WTC11 (cell line): ENCODE data around the gene AFM. TPM values are rescaled to one million over a fixed set of nuclear protein-coding genes. Genes with fewer than 3 reads are reported as not detected.

ENCODE experiments used
- ATAC-seq: fragments of 200-7000 bp; cut with Tn5 transposase; 2 replicates; pipeline ENCODE4 v1.10.0; 2021; ENCODE audit warnings: mild to moderate bottlenecking, moderate library complexity
- CTCF ChIA-PET: fragments of 300-600 bp; sonication (Branson Sonifier 250); formaldehyde crosslinking; loops from one replicate; lab custom pipeline; 2021; ENCODE audit warnings: antibody characterized with exemption; lab: Charles Lee
- POLR2A ChIA-PET: fragments of 350-600 bp; sonication (Branson Sonifier 250); formaldehyde crosslinking; loops from one replicate; lab custom pipeline; 2021; ENCODE audit warnings: antibody characterized with exemption; lab: Charles Lee
- DNase-seq: peaks from one replicate; pipeline ENCODE4 v3.0.0; 2021; ENCODE audit warnings: low spot score
- H3K27ac Mint-ChIP-seq: 2 replicates; pipeline ENCODE4 v1.8.0; 2021; ENCODE audit warnings: mixed read lengths
- H3K27me3 Mint-ChIP-seq: 2 replicates; pipeline ENCODE4 v1.8.0; 2021; ENCODE audit warnings: low read depth, mild to moderate bottlenecking, moderate library complexity, mixed read lengths
- H3K36me3 Mint-ChIP-seq: 2 replicates; pipeline ENCODE4 v1.8.0; 2021; ENCODE audit warnings: mixed read lengths
- H3K4me1 Mint-ChIP-seq: 2 replicates; pipeline ENCODE4 v1.8.0; 2022; ENCODE audit warnings: mixed read lengths
- H3K4me3 Mint-ChIP-seq: 2 replicates; pipeline ENCODE4 v1.8.0; 2021; ENCODE audit warnings: mild to moderate bottlenecking, moderate library complexity, mixed read lengths
- H3K9me3 Mint-ChIP-seq: 2 replicates; pipeline ENCODE4 v1.8.0; 2021; ENCODE audit warnings: mixed read lengths
- CDX4 ChIP-seq: fragments of 250-450 bp; sonication (Bioruptor Pico); IDR thresholded peaks from 2 replicates; pipeline ENCODE4 v1.9.0; 2021; ENCODE audit warnings: moderate library complexity, mild to moderate bottlenecking, inconsistent platforms, borderline replicate concordance
- ELF4 ChIP-seq: sonication (generic); formaldehyde crosslinking; IDR thresholded peaks from 2 replicates; pipeline ENCODE4 v1.8.1; 2022; ENCODE audit warnings: low read depth, mild to moderate bottlenecking, moderate library complexity, missing genetic modification reagents
- ERG ChIP-seq: fragments of 250-450 bp; sonication (Bioruptor Pico); IDR thresholded peaks from 2 replicates; pipeline ENCODE4 v1.8.0; 2021; ENCODE audit warnings: mild to moderate bottlenecking
- FOXP1 ChIP-seq: sonication (generic); formaldehyde crosslinking; IDR thresholded peaks from 2 replicates; pipeline ENCODE4 v1.8.0; 2022; ENCODE audit warnings: missing genetic modification reagents, mild to moderate bottlenecking, moderate library complexity, borderline replicate concordance
- GTF2I ChIP-seq: fragments of 250-450 bp; sonication (Bioruptor Pico); conservative IDR thresholded peaks from 2 replicates; pipeline ENCODE4 v1.4.0; 2021; ENCODE audit warnings: mild to moderate bottlenecking
- IRF1 ChIP-seq: sonication (generic); formaldehyde crosslinking; IDR thresholded peaks from 2 replicates; pipeline ENCODE4 v1.8.0; 2023; ENCODE audit warnings: missing genetic modification reagents
- IRF2 ChIP-seq: sonication (generic); formaldehyde crosslinking; IDR thresholded peaks from 2 replicates; pipeline ENCODE4 v1.8.0; 2022; ENCODE audit warnings: low read depth, missing genetic modification reagents, borderline replicate concordance
- NR2C2 ChIP-seq: sonication (generic); formaldehyde crosslinking; IDR thresholded peaks from 2 replicates; pipeline ENCODE4 v1.8.0; 2022; ENCODE audit warnings: mild to moderate bottlenecking, missing genetic modification reagents
- PRDM15 ChIP-seq: sonication (generic); formaldehyde crosslinking; IDR thresholded peaks from 2 replicates; pipeline ENCODE4 v1.8.0; 2022; ENCODE audit warnings: missing genetic modification reagents
- SP1 ChIP-seq: sonication (generic); formaldehyde crosslinking; conservative IDR thresholded peaks from 2 replicates; pipeline ENCODE4 v1.8.1; 2022; ENCODE audit warnings: missing genetic modification reagents
- ZNF263 ChIP-seq: sonication (generic); formaldehyde crosslinking; IDR thresholded peaks from 2 replicates; pipeline ENCODE4 v1.8.1; 2022; ENCODE audit warnings: low read depth, mild to moderate bottlenecking, moderate library complexity, missing genetic modification reagents
- ZNF423 ChIP-seq: fragments of 250-450 bp; sonication (Bioruptor Pico); IDR thresholded peaks from 2 replicates; pipeline ENCODE4 v2.1.2; 2022; ENCODE audit warnings: mild to moderate bottlenecking, moderate library complexity
- ZNF532 ChIP-seq: fragments of 250-450 bp; sonication (Bioruptor Pico); IDR thresholded peaks from 2 replicates; pipeline ENCODE4 v1.9.0; 2021; ENCODE audit warnings: mild to moderate bottlenecking, borderline replicate concordance
- ZNF671 ChIP-seq: fragments of 250-450 bp; sonication (Bioruptor Pico); IDR thresholded peaks from 2 replicates; pipeline ENCODE4 v1.8.0; 2021; ENCODE audit warnings: mild to moderate bottlenecking
- total RNA-seq: library from RNA; stranded (reverse); gene quantifications from 3 replicates; pipeline ENCODE4 v1.2.3, GENCODE V29; 2021

AFM gene
- total RNA-seq, 1 experiment from 2014 or later: not detected

- Mint-ChIP-seq H3K27me3 (no peaks in the 10 kb centered on the region), H3K27ac (no peak overlapping the region), H3K4me1 (no peaks in the 10 kb centered on the region), H3K9me3 (no peaks in the 10 kb centered on the region), H3K4me3 (no peak overlapping the region)
- DNase-seq (no peak), ATAC-seq (no peak)
- ChIA-PET POLR2A (no interaction called here), CTCF (interaction anchor here (1.0 to 2.3 kb wide), 2 partner anchors 8 to 9 kb away, joined by 4 to 8 read pairs; no protein-coding TSS in a partner anchor)
- TF ChIP-seq ERG (CRISPR knock-in tag) (no peak), ELF4 (CRISPR knock-in tag) (no peak), ZNF423 (CRISPR knock-in tag) (no peak), GTF2I (CRISPR knock-in tag) (no peak), ZNF263 (CRISPR knock-in tag) (no peak), CDX4 (no peak), ZNF671 (no peak), NR2C2 (CRISPR knock-in tag) (no peak), IRF1 (CRISPR knock-in tag) (no peak), ZNF532 (CRISPR knock-in tag) (no peak), SP1 (CRISPR knock-in tag) (no peak), FOXP1 (CRISPR knock-in tag) (no peak), IRF2 (CRISPR knock-in tag) (no peak), PRDM15 (CRISPR knock-in tag) (no peak)
- TF ChIP-seq, all 79 proteins: peak for 0
- no peaks in the 10 kb centered on the region for H3K36me3 Mint-ChIP-seq
Measured at GRCh38 chr4:73436674-73437557, 44.6 kb upstream of the AFM start.
